ENCODE results near the gene TTYH3.

Gene TTYH3

GRCh38 chr7:2592375-2592865, 39.4 kb upstream of the TTYH3 start:
- no peak overlapping the region for H3K27ac ChIP-seq (ENCODE audit: poor library complexity, severe bottlenecking)
- TF ChIP-seq CTCF (IDR thresholded peaks at IDR 0.05; ENCODE audit: poor library complexity, severe bottlenecking): no peak
- H3K4me3 ChIP-seq (ENCODE audit: severe bottlenecking): no peak overlapping the region
- DNase-seq (ENCODE audit: low spot score) (no peak), ATAC-seq (ENCODE audit: low read depth) (no peak)
- H3K4me1 ChIP-seq (ENCODE audit: insufficient read depth, poor library complexity, severe bottlenecking): no peaks in the 10 kb centered on the region
- peaks cover 12% of the 10 kb centered on the region for H3K36me3 ChIP-seq (ENCODE audit: low read depth)
- H3K27me3 ChIP-seq (ENCODE audit: insufficient read depth, poor library complexity, severe bottlenecking): no peaks in the 10 kb centered on the region
- no peaks in the 10 kb centered on the region for H3K9me3 ChIP-seq (ENCODE audit: severe bottlenecking)

- peaks cover 12% of the 10 kb centered on the region for H3K36me3 ChIP-seq (ENCODE audit: low read depth)
- H3K27ac ChIP-seq (ENCODE audit: poor library complexity, severe bottlenecking): no peak overlapping the region
- H3K4me3 ChIP-seq (ENCODE audit: severe bottlenecking): no peak overlapping the region
- no peaks in the 10 kb centered on the region for H3K4me1 ChIP-seq (ENCODE audit: insufficient read depth, poor library complexity, severe bottlenecking)
- H3K9me3 ChIP-seq (ENCODE audit: severe bottlenecking): no peaks in the 10 kb centered on the region
- DNase-seq (ENCODE audit: low spot score): no peak
- no peak for ATAC-seq (ENCODE audit: low read depth)
- no peak for TF ChIP-seq CTCF (IDR thresholded peaks at IDR 0.05; ENCODE audit: poor library complexity, severe bottlenecking)
- H3K27me3 ChIP-seq (ENCODE audit: insufficient read depth, poor library complexity, severe bottlenecking): no peaks in the 10 kb centered on the region
Observed at GRCh38 chr7:2593036-2593727, 38.6 kb upstream of the TTYH3 start.

GRCh38 chr7:2594599-2594998, 37.2 kb upstream of the TTYH3 start:
- ATAC-seq (ENCODE audit: low read depth) (no peak), DNase-seq (ENCODE audit: low spot score) (no peak)
- Histone ChIP-seq H3K27me3 (ENCODE audit: insufficient read depth, poor library complexity, severe bottlenecking) (no peaks in the 10 kb centered on the region), H3K36me3 (ENCODE audit: low read depth) (peaks cover 20% of the 10 kb centered on the region), H3K27ac (ENCODE audit: poor library complexity, severe bottlenecking) (no peak overlapping the region), H3K9me3 (ENCODE audit: severe bottlenecking) (no peaks in the 10 kb centered on the region), H3K4me3 (ENCODE audit: severe bottlenecking) (no peak overlapping the region), H3K4me1 (ENCODE audit: insufficient read depth, poor library complexity, severe bottlenecking) (no peaks in the 10 kb centered on the region)
- no peak for TF ChIP-seq CTCF (IDR thresholded peaks at IDR 0.05; ENCODE audit: poor library complexity, severe bottlenecking)

GRCh38 chr7:2595258-2595860, 36.4 kb upstream of the TTYH3 start:
- no peak for TF ChIP-seq CTCF (IDR thresholded peaks at IDR 0.05; ENCODE audit: poor library complexity, severe bottlenecking)
- DNase-seq (ENCODE audit: low spot score) (no peak), ATAC-seq (ENCODE audit: low read depth) (no peak)
- no peak overlapping the region for H3K27ac ChIP-seq (ENCODE audit: poor library complexity, severe bottlenecking)
- no peak overlapping the region for H3K4me3 ChIP-seq (ENCODE audit: severe bottlenecking)
- no peaks in the 10 kb centered on the region for H3K9me3 ChIP-seq (ENCODE audit: severe bottlenecking)
- peaks cover 20% of the 10 kb centered on the region for H3K36me3 ChIP-seq (ENCODE audit: low read depth)
- no peaks in the 10 kb centered on the region for H3K4me1 ChIP-seq (ENCODE audit: insufficient read depth, poor library complexity, severe bottlenecking)
- no peaks in the 10 kb centered on the region for H3K27me3 ChIP-seq (ENCODE audit: insufficient read depth, poor library complexity, severe bottlenecking)
